ENCODE data around the gene FAIM. TPM values are rescaled to one million over a fixed set of nuclear protein-coding genes. Genes with fewer than 3 reads are reported as not detected.

The FAIM gene
- total RNA-seq, 4 donors from 2014 or later, result 4.1 to 19.3 (median 7.0) TPM

- DNase-seq, result no peak
- H3K4me1 ChIP-seq, result no peaks in the 10 kb centered on the region
- intact Hi-C loops (cut with DNase I; ENCODE audit: low total_unique reads) (no loop called here), in situ Hi-C loops (cut with MboI; ENCODE audit: low pct_ligation_motif_present in 1 of 4, low pct_unique_long_range_greater_than_20kb in 1 of 4, low sequenced_read_pairs in 3 of 4) (no loop called here)
- TF ChIP-seq CTCF (IDR thresholded peaks at IDR 0.05) (no peak), POLR2A (IDR thresholded peaks at IDR 0.05) (no peak), POLR2AphosphoS5 (IDR thresholded peaks at IDR 0.05) (no peak), EP300 (IDR thresholded peaks at IDR 0.05; ENCODE audit: low read depth) (no peak)
- H3K9me3 ChIP-seq, result no peaks in the 10 kb centered on the region
- peaks cover 0 to 43% (median 9%) of the 10 kb centered on the region in 4 donors for H3K36me3 ChIP-seq
- H3K27me3 ChIP-seq, result no peaks in the 10 kb centered on the region
- 89 to 100% methylated on average over 2 of the region's 2 CpGs for whole genome bisulfite sequencing, 2 donors (ENCODE audit: low coverage in 1 of 2)
- H3K4me3 ChIP-seq, result no peak overlapping the region
- H3K27ac ChIP-seq, result no peak overlapping the region
Measured at GRCh38 chr3:138657508-138657907, 48.9 kb downstream of the FAIM start.

GRCh38 chr3:138668107-138668506, 59.5 kb downstream of the FAIM start:
- Histone ChIP-seq H3K9me3 (no peaks in the 10 kb centered on the region), H3K36me3 (peaks cover 0 to 31% (median 9%) of the 10 kb centered on the region in 4 donors), H3K4me3 (no peak overlapping the region), H3K27ac (no peak overlapping the region), H3K4me1 (peaks cover 0 to 40% (median 10%) of the 10 kb centered on the region in 4 donors), H3K27me3 (no peaks in the 10 kb centered on the region)
- in situ Hi-C loops (cut with MboI; ENCODE audit: low pct_ligation_motif_present in 1 of 4, low pct_unique_long_range_greater_than_20kb in 1 of 4, low sequenced_read_pairs in 3 of 4), result no loop called here
- WGBS, 2 donors (ENCODE audit: low coverage in 1 of 2), result 50 to 58% methylated on average over 1 of the region's 1 CpG
- intact Hi-C loops (cut with DNase I; ENCODE audit: low total_unique reads), result no loop called here
- no peak for TF ChIP-seq EP300 (IDR thresholded peaks at IDR 0.05; ENCODE audit: low read depth)
- TF ChIP-seq POLR2AphosphoS5 (IDR thresholded peaks at IDR 0.05), result no peak
- TF ChIP-seq POLR2A (IDR thresholded peaks at IDR 0.05), result no peak
- TF ChIP-seq CTCF (IDR thresholded peaks at IDR 0.05), result no peak
- no peak for DNase-seq

- peaks cover 0 to 18% (median 4%) of the 10 kb centered on the region in 4 donors for H3K36me3 ChIP-seq
- H3K4me1 ChIP-seq, result peaks cover 0 to 53% (median 14%) of the 10 kb centered on the region in 4 donors
- H3K9me3 ChIP-seq, result peaks cover 8 to 12% of the 10 kb centered on the region in 2 donors
- H3K27ac ChIP-seq, result peak overlapping the region in 1 of 4 donors; percentile 9
- TF ChIP-seq POLR2A (IDR thresholded peaks at IDR 0.05) (no peak), POLR2AphosphoS5 (IDR thresholded peaks at IDR 0.05) (no peak), EP300 (IDR thresholded peaks at IDR 0.05; ENCODE audit: low read depth) (no peak), CTCF (IDR thresholded peaks at IDR 0.05) (no peak)
- H3K27me3 ChIP-seq, result no peaks in the 10 kb centered on the region
- H3K4me3 ChIP-seq, result no peak overlapping the region
- no peak for DNase-seq
- in situ Hi-C loops (cut with MboI; ENCODE audit: low pct_ligation_motif_present in 1 of 4, low pct_unique_long_range_greater_than_20kb in 1 of 4, low sequenced_read_pairs in 3 of 4), result no loop called here
- intact Hi-C loops (cut with DNase I; ENCODE audit: low total_unique reads), result no loop called here
Measured at GRCh38 chr3:138670407-138670806, 61.8 kb downstream of the FAIM start.

- TF ChIP-seq POLR2A (IDR thresholded peaks at IDR 0.05), result no peak
- TF ChIP-seq EP300 (IDR thresholded peaks at IDR 0.05; ENCODE audit: low read depth), result no peak
- TF ChIP-seq POLR2AphosphoS5 (IDR thresholded peaks at IDR 0.05), result peak in 1 of 3 donors; percentile 30
- no peak for TF ChIP-seq CTCF (IDR thresholded peaks at IDR 0.05)
- intact Hi-C loops (cut with DNase I; ENCODE audit: low total_unique reads) (no loop called here), in situ Hi-C loops (cut with MboI; ENCODE audit: low pct_ligation_motif_present in 1 of 4, low pct_unique_long_range_greater_than_20kb in 1 of 4, low sequenced_read_pairs in 3 of 4) (no loop called here)
- WGBS, 2 donors (ENCODE audit: low coverage in 1 of 2), result 54% methylated on average over 4 of the region's 4 CpGs
- H3K36me3 ChIP-seq, result peaks cover 0 to 44% (median 4%) of the 10 kb centered on the region in 4 donors
- peak overlapping the region in 1 of 4 donors; percentile 28 for H3K27ac ChIP-seq
- H3K27me3 ChIP-seq, result no peaks in the 10 kb centered on the region
- H3K4me1 ChIP-seq, result peaks cover 0 to 53% (median 14%) of the 10 kb centered on the region in 4 donors
- H3K9me3 ChIP-seq, result peaks cover 15 to 18% of the 10 kb centered on the region in 2 donors
- no peak overlapping the region for H3K4me3 ChIP-seq
- no peak for DNase-seq
Measured at GRCh38 chr3:138673641-138674530, 65.3 kb downstream of the FAIM start.

All from transverse colon (tissue), 4 donors.